ENCODE measurements around the gene ASB18. TPM values are rescaled to one million over a fixed set of nuclear protein-coding genes. Genes with fewer than 3 reads are reported as not detected.

ASB18 gene
- total RNA-seq, 1 experiment from 2014 or later, result not detected

DNA sequence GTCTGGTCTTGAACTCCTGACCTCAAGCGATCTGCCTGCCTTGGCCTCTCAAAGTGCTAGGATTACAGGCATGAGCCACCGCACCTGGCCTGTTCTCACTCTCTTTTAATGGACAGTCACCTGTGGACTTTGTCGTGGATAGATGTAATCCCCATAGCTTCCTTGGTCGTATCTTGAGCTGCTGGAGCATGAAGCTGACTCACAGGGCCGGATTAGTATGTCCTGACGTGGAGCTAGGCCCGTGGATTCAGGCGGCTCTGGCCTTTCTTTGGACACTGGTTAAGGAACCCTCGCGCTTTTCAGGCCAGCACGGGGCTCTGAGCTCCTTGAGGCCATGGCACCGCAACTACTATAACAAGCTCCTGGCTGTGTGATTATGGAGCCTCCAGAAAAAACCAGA, 68.5 kb downstream of the ASB18 start:
- ChIA-PET POLR2A (no interaction called here), CTCF (no interaction called here)
- intact Hi-C loops (cut with micrococcal nuclease; ENCODE audit: unreplicated experiment), result no loop called here
- Mint-ChIP-seq H3K9me3 (ENCODE audit: unreplicated experiment) (no peaks in the 10 kb centered on the region), H3K27ac (ENCODE audit: unreplicated experiment) (no peak overlapping the region), H3K36me3 (ENCODE audit: insufficient read depth, unreplicated experiment) (no peaks in the 10 kb centered on the region), H3K4me1 (ENCODE audit: low read depth, unreplicated experiment) (no peaks in the 10 kb centered on the region), H3K27me3 (ENCODE audit: insufficient read depth, unreplicated experiment) (no peaks in the 10 kb centered on the region), H3K4me3 (ENCODE audit: unreplicated experiment) (no peak overlapping the region)
- DNase-seq, result no peak
- Histone ChIP-seq H3K4me3 (ENCODE audit: low read depth, low read length) (no peak overlapping the region), H3K9me3 (no peaks in the 10 kb centered on the region), H3K27me3 (replicated peaks; ENCODE audit: control insufficient read depth, insufficient read depth, low read length) (no peaks in the 10 kb centered on the region), H3K36me3 (ENCODE audit: control insufficient read depth, insufficient read depth, low read length) (no peaks in the 10 kb centered on the region), H3K4me1 (no peaks in the 10 kb centered on the region)
- TF ChIP-seq, protein P1, sequence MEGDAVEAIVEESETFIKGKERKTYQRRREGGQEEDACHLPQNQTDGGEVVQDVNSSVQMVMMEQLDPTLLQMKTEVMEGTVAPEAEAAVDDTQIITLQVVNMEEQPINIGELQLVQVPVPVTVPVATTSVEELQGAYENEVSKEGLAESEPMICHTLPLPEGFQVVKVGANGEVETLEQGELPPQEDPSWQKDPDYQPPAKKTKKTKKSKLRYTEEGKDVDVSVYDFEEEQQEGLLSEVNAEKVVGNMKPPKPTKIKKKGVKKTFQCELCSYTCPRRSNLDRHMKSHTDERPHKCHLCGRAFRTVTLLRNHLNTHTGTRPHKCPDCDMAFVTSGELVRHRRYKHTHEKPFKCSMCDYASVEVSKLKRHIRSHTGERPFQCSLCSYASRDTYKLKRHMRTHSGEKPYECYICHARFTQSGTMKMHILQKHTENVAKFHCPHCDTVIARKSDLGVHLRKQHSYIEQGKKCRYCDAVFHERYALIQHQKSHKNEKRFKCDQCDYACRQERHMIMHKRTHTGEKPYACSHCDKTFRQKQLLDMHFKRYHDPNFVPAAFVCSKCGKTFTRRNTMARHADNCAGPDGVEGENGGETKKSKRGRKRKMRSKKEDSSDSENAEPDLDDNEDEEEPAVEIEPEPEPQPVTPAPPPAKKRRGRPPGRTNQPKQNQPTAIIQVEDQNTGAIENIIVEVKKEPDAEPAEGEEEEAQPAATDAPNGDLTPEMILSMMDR (IDR thresholded peaks at IDR 0.05; ENCODE audit: insufficient read depth in 1 of 2, low read depth in 1 of 2, low read length in 1 of 2, severe bottlenecking in 1 of 2, unreplicated experiment in 1 of 2), result no peak
- no TSS peak for BruUV-seq (replicated peaks)

DNA sequence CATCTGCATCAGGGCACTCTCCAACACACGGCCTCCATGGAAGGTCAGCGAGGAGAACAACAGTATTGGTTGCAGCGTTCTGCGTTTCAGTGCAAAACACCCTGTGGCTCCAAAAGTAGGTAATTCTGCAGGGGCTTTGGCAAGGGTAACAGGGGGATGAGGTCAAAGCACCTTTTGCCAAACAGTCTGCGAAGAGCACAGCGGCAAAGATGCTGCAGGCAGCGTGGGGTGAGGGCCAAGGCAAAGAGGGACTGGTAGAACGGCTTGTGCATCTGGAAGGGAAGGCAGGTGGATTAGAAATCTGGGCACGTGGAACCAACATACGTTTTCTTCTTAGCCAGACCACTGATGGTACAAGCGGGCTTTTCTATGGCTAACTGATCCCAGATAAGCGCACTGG, 69.4 kb downstream of the ASB18 start:
- Histone ChIP-seq H3K36me3 (ENCODE audit: control insufficient read depth, insufficient read depth, low read length) (no peaks in the 10 kb centered on the region), H3K4me3 (ENCODE audit: low read depth, low read length) (no peak overlapping the region), H3K4me1 (no peaks in the 10 kb centered on the region), H3K9me3 (no peaks in the 10 kb centered on the region), H3K27me3 (replicated peaks; ENCODE audit: control insufficient read depth, insufficient read depth, low read length) (no peaks in the 10 kb centered on the region)
- Mint-ChIP-seq H3K36me3 (ENCODE audit: insufficient read depth, unreplicated experiment) (no peaks in the 10 kb centered on the region), H3K9me3 (ENCODE audit: unreplicated experiment) (no peaks in the 10 kb centered on the region), H3K27me3 (ENCODE audit: insufficient read depth, unreplicated experiment) (no peaks in the 10 kb centered on the region), H3K4me3 (ENCODE audit: unreplicated experiment) (no peak overlapping the region), H3K4me1 (ENCODE audit: low read depth, unreplicated experiment) (no peaks in the 10 kb centered on the region), H3K27ac (ENCODE audit: unreplicated experiment) (no peak overlapping the region)
- BruUV-seq (replicated peaks), result no TSS peak
- no peak for DNase-seq
- intact Hi-C loops (cut with micrococcal nuclease; ENCODE audit: unreplicated experiment), result no loop called here
- ChIA-PET CTCF (no interaction called here), POLR2A (no interaction called here)
- TF ChIP-seq, protein P1 (IDR thresholded peaks at IDR 0.05; ENCODE audit: insufficient read depth in 1 of 2, low read depth in 1 of 2, low read length in 1 of 2, severe bottlenecking in 1 of 2, unreplicated experiment in 1 of 2), result no peak

DNA sequence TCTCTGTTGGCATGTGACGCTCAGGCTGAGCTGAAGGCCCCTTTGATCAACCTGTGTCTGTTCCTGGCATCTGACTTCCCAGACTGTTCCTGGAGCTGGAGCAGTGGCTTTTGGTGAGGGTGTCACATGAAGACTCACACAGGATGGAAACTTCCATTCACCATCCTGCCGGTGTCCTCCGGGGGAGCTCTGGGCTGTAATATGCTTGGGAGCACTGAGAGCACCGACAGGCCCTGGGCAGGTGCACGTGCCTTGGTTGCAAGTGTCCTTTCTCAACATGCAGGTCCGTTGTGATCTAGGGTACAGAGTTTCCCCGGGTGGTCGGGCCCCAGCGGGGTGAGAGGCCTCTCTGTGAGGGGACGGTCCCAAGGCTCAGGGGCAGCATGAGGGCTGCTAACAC, 71.2 kb downstream of the ASB18 start:
- POLR2A ChIA-PET, result no interaction called here
- H3K4me1 Mint-ChIP-seq (ENCODE audit: low read depth, unreplicated experiment), result no peaks in the 10 kb centered on the region
- H3K4me1 ChIP-seq, result no peaks in the 10 kb centered on the region
- H3K4me3 ChIP-seq (ENCODE audit: low read depth, low read length), result no peak overlapping the region
- CTCF ChIA-PET, result interaction anchor here (1.0 kb wide), 1 partner anchor 12 kb away, joined by 3 read pairs; no protein-coding TSS in a partner anchor
- H3K36me3 ChIP-seq (ENCODE audit: control insufficient read depth, insufficient read depth, low read length), result no peaks in the 10 kb centered on the region
- TF ChIP-seq, protein P1 (IDR thresholded peaks at IDR 0.05; ENCODE audit: insufficient read depth in 1 of 2, low read depth in 1 of 2, low read length in 1 of 2, severe bottlenecking in 1 of 2, unreplicated experiment in 1 of 2), result no peak
- no TSS peak for BruUV-seq (replicated peaks)
- no peaks in the 10 kb centered on the region for H3K9me3 ChIP-seq
- H3K27me3 Mint-ChIP-seq (ENCODE audit: insufficient read depth, unreplicated experiment), result no peaks in the 10 kb centered on the region
- H3K4me3 Mint-ChIP-seq (ENCODE audit: unreplicated experiment), result no peak overlapping the region
- no peaks in the 10 kb centered on the region for H3K36me3 Mint-ChIP-seq (ENCODE audit: insufficient read depth, unreplicated experiment)
- intact Hi-C loops (cut with micrococcal nuclease; ENCODE audit: unreplicated experiment), result no loop called here
- DNase-seq, result no peak
- no peak overlapping the region for H3K27ac Mint-ChIP-seq (ENCODE audit: unreplicated experiment)
- H3K9me3 Mint-ChIP-seq (ENCODE audit: unreplicated experiment), result no peaks in the 10 kb centered on the region
- no peaks in the 10 kb centered on the region for H3K27me3 ChIP-seq (replicated peaks; ENCODE audit: control insufficient read depth, insufficient read depth, low read length)
